AG10803 (cell line): ENCODE measurements around the gene ITIH3.

Experiments
- DNase-seq: peaks from one replicate; pipeline ENCODE4 v3.0.0; 2010; ENCODE audit warnings: low read depth
- H3K4me3 ChIP-seq: 2 replicates; pipeline ENCODE4 v1.5.1; 2011; ENCODE audit warnings: mild to moderate bottlenecking, low read length, control low read depth
- TF ChIP-seq, protein P1 (sequence below): conservative IDR thresholded peaks from 2 replicates; pipeline ENCODE4 v1.5.1; 2011; ENCODE audit warnings: mild to moderate bottlenecking, low read length, control low read depth, inconsistent platforms

ITIH3 gene

DNA sequence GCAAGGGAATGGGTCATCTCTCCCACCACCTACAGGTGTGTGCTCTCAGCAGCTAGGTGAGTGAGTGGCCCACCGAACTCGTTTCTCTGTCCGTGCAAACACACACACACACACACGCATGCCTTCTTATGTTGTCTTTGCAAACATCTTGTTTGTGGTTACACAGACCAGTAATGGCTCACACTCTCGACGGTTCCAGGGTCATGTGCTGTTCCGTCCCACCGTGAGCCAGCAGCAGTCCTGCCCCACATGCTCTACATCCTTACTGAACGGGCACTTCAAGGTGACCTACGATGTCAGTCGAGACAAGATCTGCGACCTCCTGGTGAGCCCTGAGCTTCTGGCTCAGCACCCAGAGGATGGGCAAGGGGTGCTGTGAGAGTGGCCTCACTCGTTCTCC is 12.9 kb upstream of the ITIH3 start:
- DNase-seq: no peak
- TF ChIP-seq, protein P1, sequence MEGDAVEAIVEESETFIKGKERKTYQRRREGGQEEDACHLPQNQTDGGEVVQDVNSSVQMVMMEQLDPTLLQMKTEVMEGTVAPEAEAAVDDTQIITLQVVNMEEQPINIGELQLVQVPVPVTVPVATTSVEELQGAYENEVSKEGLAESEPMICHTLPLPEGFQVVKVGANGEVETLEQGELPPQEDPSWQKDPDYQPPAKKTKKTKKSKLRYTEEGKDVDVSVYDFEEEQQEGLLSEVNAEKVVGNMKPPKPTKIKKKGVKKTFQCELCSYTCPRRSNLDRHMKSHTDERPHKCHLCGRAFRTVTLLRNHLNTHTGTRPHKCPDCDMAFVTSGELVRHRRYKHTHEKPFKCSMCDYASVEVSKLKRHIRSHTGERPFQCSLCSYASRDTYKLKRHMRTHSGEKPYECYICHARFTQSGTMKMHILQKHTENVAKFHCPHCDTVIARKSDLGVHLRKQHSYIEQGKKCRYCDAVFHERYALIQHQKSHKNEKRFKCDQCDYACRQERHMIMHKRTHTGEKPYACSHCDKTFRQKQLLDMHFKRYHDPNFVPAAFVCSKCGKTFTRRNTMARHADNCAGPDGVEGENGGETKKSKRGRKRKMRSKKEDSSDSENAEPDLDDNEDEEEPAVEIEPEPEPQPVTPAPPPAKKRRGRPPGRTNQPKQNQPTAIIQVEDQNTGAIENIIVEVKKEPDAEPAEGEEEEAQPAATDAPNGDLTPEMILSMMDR: no peak

DNA sequence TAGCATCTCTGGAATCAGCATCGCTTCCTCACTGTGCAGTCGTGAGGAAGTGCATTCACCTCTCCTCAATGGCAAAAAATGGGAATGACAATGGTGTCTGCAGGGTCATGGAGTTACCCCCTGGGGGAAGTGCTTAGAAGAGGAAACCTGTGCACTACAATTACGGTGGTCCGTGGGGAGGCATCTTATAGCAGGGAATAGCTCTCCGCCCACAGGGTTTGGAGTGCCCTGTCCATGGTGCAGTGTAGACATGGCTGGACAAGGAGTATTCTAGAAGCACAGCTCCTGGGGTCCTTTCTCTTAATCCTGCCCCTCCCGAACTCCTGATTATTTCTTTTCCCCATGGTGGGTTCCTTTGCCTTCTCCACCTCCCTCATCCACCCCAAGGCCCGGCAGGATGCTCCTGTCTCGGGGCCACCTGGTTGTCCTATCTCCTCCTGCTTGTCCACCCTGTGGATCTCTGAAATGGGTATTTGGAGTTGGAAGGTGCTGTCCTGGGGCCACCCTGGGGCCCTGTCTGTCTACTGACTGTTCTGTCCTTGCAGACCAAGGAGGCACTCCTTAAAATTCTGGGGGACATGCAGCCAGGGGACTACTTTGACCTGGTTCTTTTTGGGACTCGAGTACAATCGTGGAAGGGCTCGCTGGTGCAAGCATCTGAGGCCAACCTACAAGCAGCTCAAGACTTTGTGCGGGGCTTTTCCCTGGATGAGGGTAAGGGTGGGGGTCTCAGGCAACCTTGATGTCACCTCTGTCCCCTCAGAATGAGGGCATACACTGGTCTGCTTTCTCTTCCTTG is 12.0 kb upstream of the ITIH3 start:
- no peak overlapping the region for H3K4me3 ChIP-seq
- TF ChIP-seq, protein P1: no peak
- no peak for DNase-seq

More for the DNA sequence above, 12.9 kb upstream of the ITIH3 start:
- no peak overlapping the region for H3K4me3 ChIP-seq

DNA sequence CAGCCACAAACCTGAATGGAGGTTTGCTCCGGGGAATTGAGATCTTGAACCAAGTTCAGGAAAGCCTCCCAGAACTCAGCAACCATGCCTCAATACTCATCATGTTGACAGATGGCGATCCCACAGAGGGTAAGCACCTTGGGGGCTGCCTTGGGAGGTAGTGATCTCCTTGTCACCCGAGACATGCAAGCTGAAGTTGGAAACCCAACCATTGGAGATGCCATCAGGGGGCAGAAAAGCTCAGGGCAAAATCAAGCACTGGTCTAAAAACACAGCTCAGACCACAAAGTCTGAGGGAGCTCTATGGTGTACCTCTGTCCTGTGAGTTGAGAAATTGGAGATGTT is 11.4 kb upstream of the ITIH3 start:
- no peak overlapping the region for H3K4me3 ChIP-seq
- no peak for DNase-seq
- TF ChIP-seq, protein P1: no peak

DNA sequence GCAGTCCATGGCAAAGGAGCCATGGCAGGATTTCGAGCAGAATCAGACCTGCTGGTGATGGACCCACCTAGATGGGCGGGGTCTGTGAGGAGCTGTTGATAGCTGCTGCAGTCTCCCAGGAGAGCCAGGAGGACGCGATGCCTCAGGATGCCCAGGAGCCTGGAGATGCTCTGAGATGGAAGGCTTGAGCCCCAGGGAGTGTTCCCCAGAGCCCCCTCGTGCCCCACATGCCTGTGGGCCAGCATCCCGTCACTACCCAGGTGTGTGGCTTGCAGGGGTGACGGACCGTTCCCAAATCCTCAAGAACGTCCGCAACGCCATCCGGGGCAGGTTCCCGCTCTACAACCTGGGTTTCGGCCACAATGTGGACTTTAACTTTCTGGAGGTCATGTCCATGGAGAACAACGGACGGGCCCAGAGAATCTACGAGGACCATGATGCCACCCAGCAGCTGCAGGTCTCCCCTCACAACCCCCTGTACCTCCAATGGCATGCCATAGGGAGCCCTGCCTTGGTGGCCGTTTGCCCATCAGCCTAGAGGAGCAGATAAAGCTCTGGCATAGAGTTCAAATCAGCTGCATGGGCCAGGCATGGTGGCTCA is 10.5 kb upstream of the ITIH3 start:
- TF ChIP-seq, protein P1: no peak
- no peak for DNase-seq
- no peak overlapping the region for H3K4me3 ChIP-seq

DNA sequence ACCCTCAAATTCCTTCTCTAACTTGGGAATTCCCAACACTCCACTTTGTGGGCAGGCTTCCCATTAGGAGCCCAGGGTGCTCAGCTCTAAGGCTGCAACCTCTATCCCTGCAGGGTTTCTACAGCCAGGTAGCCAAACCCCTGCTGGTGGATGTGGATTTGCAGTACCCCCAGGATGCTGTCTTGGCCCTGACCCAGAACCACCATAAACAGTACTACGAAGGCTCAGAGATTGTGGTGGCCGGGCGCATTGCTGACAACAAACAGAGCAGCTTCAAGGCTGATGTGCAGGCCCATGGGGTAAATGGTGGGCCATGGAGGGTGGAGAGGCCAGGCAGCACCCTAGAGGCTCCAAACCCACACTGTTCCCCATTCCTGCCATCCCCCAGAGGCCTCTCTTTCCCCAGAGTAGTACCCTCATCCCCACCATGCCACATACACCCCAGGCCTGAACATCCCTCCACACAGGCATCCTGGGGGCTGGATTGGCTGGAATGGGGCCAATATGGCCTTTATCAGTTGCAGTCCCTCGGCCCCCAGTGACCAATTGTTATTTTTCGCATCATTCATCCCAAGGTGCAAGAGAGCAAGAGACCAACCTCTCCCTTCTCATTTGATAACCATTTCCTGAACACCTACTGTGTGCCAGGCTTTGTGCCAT is 9.5 kb upstream of the ITIH3 start:
- TF ChIP-seq, protein P1: no peak
- no peak for DNase-seq

DNA sequence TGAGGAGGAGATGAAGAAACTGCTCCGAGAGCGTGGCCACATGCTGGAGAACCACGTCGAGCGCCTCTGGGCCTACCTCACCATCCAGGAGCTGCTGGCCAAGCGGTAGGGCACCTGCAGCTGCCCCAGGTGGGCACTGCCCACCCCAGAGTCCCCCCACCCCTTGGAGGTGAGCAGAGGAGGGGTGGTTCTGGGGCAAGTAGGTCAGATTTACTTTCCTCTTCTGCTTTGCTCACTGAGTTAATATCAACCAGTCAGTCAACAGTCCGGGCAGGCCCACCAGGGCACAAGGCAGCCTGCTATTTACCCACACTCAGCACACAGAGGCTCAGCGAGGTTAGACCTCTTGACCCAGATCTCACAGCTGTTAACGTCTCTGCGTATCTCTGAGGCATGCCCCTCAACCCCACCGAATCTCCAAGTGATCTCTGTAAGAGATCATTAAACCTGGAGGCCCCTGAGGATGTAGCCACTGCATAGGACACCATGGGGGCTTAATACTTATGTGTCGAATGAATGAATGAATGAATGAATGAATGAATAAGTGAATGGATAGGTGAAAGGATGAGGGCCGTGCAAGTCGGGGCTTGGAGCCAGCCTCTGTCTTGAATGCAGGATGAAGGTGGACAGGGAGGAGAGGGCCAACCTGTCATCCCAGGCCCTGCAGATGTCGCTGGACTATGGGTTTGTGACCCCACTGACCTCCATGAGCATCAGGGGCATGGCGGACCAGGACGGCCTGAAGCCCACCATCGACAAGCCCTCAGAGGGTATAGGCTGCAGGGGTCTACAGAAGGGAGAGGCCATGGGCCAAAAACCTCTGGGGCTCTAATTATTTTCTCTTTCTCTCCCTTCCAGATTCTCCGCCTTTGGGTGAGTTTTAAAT is 8.0 kb upstream of the ITIH3 start:
- no peak overlapping the region for H3K4me3 ChIP-seq
- TF ChIP-seq, protein P1: no peak
- no peak for DNase-seq

More for the DNA sequence above, 9.5 kb upstream of the ITIH3 start:
- no peak overlapping the region for H3K4me3 ChIP-seq
